SK-N-SH (cell line): Measurements from ENCODE around the gene BAG5. TPM values are rescaled to one million over a fixed set of nuclear protein-coding genes. Genes with fewer than 3 reads are reported as not detected.

Experiments
- CTCF ChIA-PET: fragments of 300-600, 350-600 bp; formaldehyde crosslinking; extraction: SDS; loops from one replicate; lab custom pipeline; 2021; lab: Yijun Ruan, JAX
- POLR2A ChIA-PET: fragments of 350-600 bp; sonication (Branson Sonifier 250); formaldehyde crosslinking; extraction: SDS; loops from one replicate; lab custom pipeline; 2020; ENCODE audit warnings: antibody characterized with exemption, inconsistent platforms; lab: Yijun Ruan, JAX
- DNase-seq: peaks from one replicate; pipeline ENCODE4 v3.0.0; 2012
- H2AFZ ChIP-seq: fragments of 200-600 bp; sonication (generic); 2 replicates; pipeline ENCODE4 v1.8.1; 2016; ENCODE audit warnings: antibody characterized with exemption, mild to moderate bottlenecking, low read depth
- H3F3A ChIP-seq: fragments of 200-600 bp; sonication (generic); replicated peaks from 2 replicates; pipeline ENCODE3; 2016; ENCODE audit warnings: antibody characterized with exemption, mild to moderate bottlenecking; ENCODE audit not compliant: insufficient read depth
- H3K27ac ChIP-seq, 2 experiments: fragments of 200-500 bp in 1 of 2; fragments of 200-600 bp in 1 of 2; sonication (Bioruptor generic) in 1 of 2; sonication (generic), shearing (Covaris generic) in 1 of 2; 2 replicates each; pipeline versions ENCODE4 v1.5.1 to v1.6.1; 2014 to 2016; ENCODE audit warnings: low read depth in 2 of 2, inconsistent platforms in 1 of 2, low read length in 1 of 2, mild to moderate bottlenecking in 1 of 2, mixed read lengths in 1 of 2
- H3K27me3 ChIP-seq: fragments of 200-600 bp; sonication (generic), shearing (Covaris generic); 2 replicates; pipeline ENCODE4 v1.6.1; 2016; ENCODE audit warnings: mixed run types; ENCODE audit not compliant: insufficient read depth
- H3K36me3 ChIP-seq, 2 experiments: fragments of 200-500 bp in 1 of 2; fragments of 200-600 bp in 1 of 2; sonication (Bioruptor generic) in 1 of 2; sonication (generic) in 1 of 2; replicated peaks in 1 of 2; 2 replicates each; pipeline versions ENCODE3 to v1.5.1; 2014 to 2016; ENCODE audit warnings: low read length in 1 of 2, mild to moderate bottlenecking in 1 of 2; ENCODE audit not compliant: insufficient read depth in 2 of 2, control insufficient read depth in 1 of 2
- H3K4me1 ChIP-seq, 2 experiments: fragments of 200-500 bp in 1 of 2; fragments of 200-600 bp in 1 of 2; sonication (Bioruptor generic) in 1 of 2; sonication (generic), shearing (Covaris generic) in 1 of 2; 2 replicates each; pipeline versions ENCODE4 v1.5.1 to v1.6.1; 2014 to 2016; ENCODE audit warnings: low read depth in 1 of 2, low read length in 1 of 2, mixed run types in 1 of 2; ENCODE audit not compliant: insufficient read depth in 2 of 2, control insufficient read depth in 1 of 2
- H3K4me2 ChIP-seq: fragments of 200-600 bp; sonication (generic), shearing (Covaris generic); 2 replicates; pipeline ENCODE4 v1.6.1; 2017; ENCODE audit warnings: mixed run types
- H3K4me3 ChIP-seq, 2 experiments: fragments of 200-500 bp in 1 of 2; fragments of 200-600 bp in 1 of 2; sonication (Bioruptor generic) in 1 of 2; sonication (generic), shearing (Covaris generic) in 1 of 2; 2 replicates each; pipeline versions ENCODE4 v1.5.1 to v1.8.1; 2014 to 2016; ENCODE audit warnings: low read depth in 2 of 2, inconsistent platforms in 1 of 2, low read length in 1 of 2, mild to moderate bottlenecking in 1 of 2, mixed read lengths in 1 of 2, moderate library complexity in 1 of 2
- H3K79me2 ChIP-seq: fragments of 200-600 bp; sonication (generic); 2 replicates; pipeline ENCODE4 v1.8.1; 2017; ENCODE audit warnings: mild to moderate bottlenecking; ENCODE audit not compliant: insufficient read depth
- H3K9ac ChIP-seq: fragments of 200-600 bp; sonication (generic); 2 replicates; pipeline ENCODE4 v1.6.1; 2017; ENCODE audit warnings: mixed run types
- H3K9me2 ChIP-seq: fragments of 200-600 bp; sonication (generic); 2 replicates; pipeline ENCODE4 v1.6.1; 2017; ENCODE audit warnings: mixed run types
- H3K9me3 ChIP-seq: fragments of 200-600 bp; sonication (generic); 2 replicates; pipeline ENCODE4 v1.6.1; 2017; ENCODE audit warnings: mixed run types, mild to moderate bottlenecking, moderate library complexity
- H4K20me1 ChIP-seq: fragments of 200-600 bp; sonication (generic); 2 replicates; pipeline ENCODE4 v1.6.1; 2017; ENCODE audit warnings: mild to moderate bottlenecking, mixed run types; ENCODE audit not compliant: insufficient read depth
- ELF1 ChIP-seq: IDR thresholded peaks from 2 replicates; pipeline ENCODE4 v1.4.0; 2012
- EP300 ChIP-seq, 2 experiments: IDR thresholded peaks; 2 replicates each; pipeline versions ENCODE4 v1.4.0 to v1.6.1; 2012; ENCODE audit warnings: borderline replicate concordance in 1 of 2, low read depth in 1 of 2, low read length in 1 of 2
- GATA2 ChIP-seq: sonication (generic); formaldehyde crosslinking; IDR thresholded peaks from 2 replicates; pipeline ENCODE4 v1.5.0; 2020; ENCODE audit warnings: mild to moderate bottlenecking, missing genetic modification reagents
- MXI1 ChIP-seq: IDR thresholded peaks from 2 replicates; pipeline ENCODE4 v1.6.1; 2012; ENCODE audit warnings: mild to moderate bottlenecking, low read depth, low read length, improper control_type of control experiment
- NRF1 ChIP-seq: IDR thresholded peaks from 2 replicates; pipeline ENCODE4 v1.6.1; 2012; ENCODE audit warnings: low read depth, mild to moderate bottlenecking, low read length
- RXRA ChIP-seq: IDR thresholded peaks from 2 replicates; pipeline ENCODE4 v1.4.0; 2012; ENCODE audit warnings: low read depth, mild to moderate bottlenecking, borderline replicate concordance
- TAF1 ChIP-seq: IDR thresholded peaks from 2 replicates; pipeline ENCODE4 v1.6.1; 2012; ENCODE audit warnings: low read depth, mild to moderate bottlenecking, low read length, moderate library complexity, borderline replicate concordance
- TCF12 ChIP-seq: IDR thresholded peaks from 2 replicates; pipeline ENCODE4 v1.4.0; 2012
- USF1 ChIP-seq: IDR thresholded peaks from 2 replicates; pipeline ENCODE4 v1.4.0; 2012; ENCODE audit warnings: low read depth, borderline replicate concordance
- ZBTB33 ChIP-seq: IDR thresholded peaks from 2 replicates; pipeline ENCODE4 v1.4.0; 2012; ENCODE audit warnings: low read depth, borderline replicate concordance
- WGBS: methylation state at CpG from one replicate; pipeline ENCODE4 v1.1.6; 2017; ENCODE audit warnings: low lambda C conversion rate; 5-methylcytosine and 5-hydroxymethylcytosine counted together
- polyA plus RNA-seq, 3 experiments: library from polyadenylated mRNA; depleted of rRNA; stranded (reverse); fragments of >200 nt; gene quantifications; 2 replicates each; pipeline ENCODE4 v1.2.3, GENCODE V29; 2012
- TF ChIP-seq, protein P1 (sequence below): fragments of 200-600 bp; sonication (generic); IDR thresholded peaks from 2 replicates; pipeline ENCODE4 v1.6.1; 2017; ENCODE audit warnings: antibody characterized with exemption, mild to moderate bottlenecking, moderate library complexity
- TF ChIP-seq, protein P2 (sequence below): IDR thresholded peaks from 2 replicates; pipeline ENCODE4; 2012

The BAG5 gene
- polyA plus RNA-seq, 1 of the 3 experiments (the other 2 are of a cell fraction) = 5.2 TPM

GRCh38 chr14:103562179-103562428, 353 bp downstream of the BAG5 start:
- Histone ChIP-seq H4K20me1 (peaks cover 66% of the 10 kb centered on the region), H3F3A (peaks cover 6% of the 10 kb centered on the region), H3K9ac (peak overlapping the region; percentile 94), H3K4me1 (peaks cover 16 to 19% of the 10 kb centered on the region in 2 experiments; a peak in 3 of 4 replicates), H3K27me3 (no peaks in the 10 kb centered on the region), H3K4me2 (peak overlapping the region; percentile 98), H3K27ac (peak overlapping the region; percentile 92), H3K9me3 (no peaks in the 10 kb centered on the region), H2AFZ (peak overlapping the region; percentile 70; the same call in 1 of the 2 replicates), H3K79me2 (peaks cover 97% of the 10 kb centered on the region), H3K4me3 (peak overlapping the region; percentile 91 to 92), H3K36me3 (peaks cover 21 to 28% of the 10 kb centered on the region in 2 experiments), H3K9me2 (no peaks in the 10 kb centered on the region)
- DNase-seq = peak; percentile 88
- CTCF ChIA-PET = interaction anchor here (0.9 to 2.2 kb wide), 6 partner anchors 9 to 168 kb away, joined by 3 to 11 read pairs (median 6); no protein-coding TSS in a partner anchor
- no peak for TF ChIP-seq USF1
- TF ChIP-seq, protein P1, sequence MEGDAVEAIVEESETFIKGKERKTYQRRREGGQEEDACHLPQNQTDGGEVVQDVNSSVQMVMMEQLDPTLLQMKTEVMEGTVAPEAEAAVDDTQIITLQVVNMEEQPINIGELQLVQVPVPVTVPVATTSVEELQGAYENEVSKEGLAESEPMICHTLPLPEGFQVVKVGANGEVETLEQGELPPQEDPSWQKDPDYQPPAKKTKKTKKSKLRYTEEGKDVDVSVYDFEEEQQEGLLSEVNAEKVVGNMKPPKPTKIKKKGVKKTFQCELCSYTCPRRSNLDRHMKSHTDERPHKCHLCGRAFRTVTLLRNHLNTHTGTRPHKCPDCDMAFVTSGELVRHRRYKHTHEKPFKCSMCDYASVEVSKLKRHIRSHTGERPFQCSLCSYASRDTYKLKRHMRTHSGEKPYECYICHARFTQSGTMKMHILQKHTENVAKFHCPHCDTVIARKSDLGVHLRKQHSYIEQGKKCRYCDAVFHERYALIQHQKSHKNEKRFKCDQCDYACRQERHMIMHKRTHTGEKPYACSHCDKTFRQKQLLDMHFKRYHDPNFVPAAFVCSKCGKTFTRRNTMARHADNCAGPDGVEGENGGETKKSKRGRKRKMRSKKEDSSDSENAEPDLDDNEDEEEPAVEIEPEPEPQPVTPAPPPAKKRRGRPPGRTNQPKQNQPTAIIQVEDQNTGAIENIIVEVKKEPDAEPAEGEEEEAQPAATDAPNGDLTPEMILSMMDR = no peak
- TF ChIP-seq ZBTB33 = no peak
- TF ChIP-seq, protein P2, sequence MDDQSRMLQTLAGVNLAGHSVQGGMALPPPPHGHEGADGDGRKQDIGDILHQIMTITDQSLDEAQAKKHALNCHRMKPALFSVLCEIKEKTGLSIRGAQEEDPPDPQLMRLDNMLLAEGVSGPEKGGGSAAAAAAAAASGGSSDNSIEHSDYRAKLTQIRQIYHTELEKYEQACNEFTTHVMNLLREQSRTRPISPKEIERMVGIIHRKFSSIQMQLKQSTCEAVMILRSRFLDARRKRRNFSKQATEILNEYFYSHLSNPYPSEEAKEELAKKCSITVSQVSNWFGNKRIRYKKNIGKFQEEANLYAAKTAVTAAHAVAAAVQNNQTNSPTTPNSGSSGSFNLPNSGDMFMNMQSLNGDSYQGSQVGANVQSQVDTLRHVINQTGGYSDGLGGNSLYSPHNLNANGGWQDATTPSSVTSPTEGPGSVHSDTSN = no peak
- no peak for TF ChIP-seq TCF12
- no peak for TF ChIP-seq TAF1
- WGBS = 0% methylated on average over 2 of the region's 25 CpGs
- POLR2A ChIA-PET = interaction anchor here (0.6 to 1.5 kb wide), 5 partner anchors 9 to 118 kb away, joined by 3 to 4 read pairs (median 3); no protein-coding TSS in a partner anchor

DNA sequence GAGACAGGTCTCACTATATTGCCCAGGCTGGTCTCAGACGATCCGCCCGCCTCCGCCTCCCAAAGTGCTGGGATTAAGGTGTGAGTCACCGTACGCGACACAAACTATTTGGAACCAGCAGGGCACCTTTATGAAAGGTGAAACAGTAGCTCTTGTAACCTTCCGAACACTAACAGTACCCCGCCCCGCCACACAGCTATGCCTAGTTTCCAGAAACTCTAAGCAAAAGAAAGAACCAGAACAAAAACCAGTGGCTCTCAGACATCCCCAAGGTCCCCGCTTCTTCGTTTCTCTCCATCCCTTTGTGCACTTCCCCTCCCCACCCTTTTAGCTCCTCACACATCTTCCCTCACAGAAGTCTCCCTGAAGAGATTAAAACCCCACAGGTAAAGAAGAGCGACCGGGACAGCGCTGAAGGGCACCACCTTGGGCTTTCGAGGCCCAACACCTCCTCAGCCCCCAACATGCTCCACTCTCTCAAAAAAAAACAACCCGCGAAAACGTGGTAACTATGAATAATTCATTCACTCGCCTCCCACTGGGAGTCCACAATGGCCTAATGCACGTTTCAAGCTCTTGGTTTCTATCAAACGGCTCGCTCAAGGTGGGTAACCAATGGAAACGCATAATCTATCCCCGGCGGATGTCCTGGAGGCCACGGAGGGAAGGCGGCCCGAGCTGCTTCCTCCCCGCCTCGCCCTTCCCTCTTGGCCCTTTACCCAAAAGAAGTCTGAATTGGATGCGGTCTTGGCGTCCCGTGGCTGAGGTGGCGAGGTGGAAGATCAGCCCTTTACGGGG, 877 bp downstream of the BAG5 start:
- H3K27ac ChIP-seq = peak overlapping the region; percentile 92
- POLR2A ChIA-PET = interaction anchor here (0.6 to 1.5 kb wide), 5 partner anchors 9 to 119 kb away, joined by 3 to 4 read pairs (median 3); no protein-coding TSS in a partner anchor
- H3K4me1 ChIP-seq = peaks cover 16 to 19% of the 10 kb centered on the region in 2 experiments; a peak in 3 of 4 replicates
- 21% methylated on average over 27 of the region's 36 CpGs for WGBS
- peak overlapping the region; percentile 94 for H3K9ac ChIP-seq
- peaks cover 23 to 31% of the 10 kb centered on the region in 2 experiments for H3K36me3 ChIP-seq
- peak overlapping the region; percentile 98 for H3K4me2 ChIP-seq
- CTCF ChIA-PET = interaction anchor here (0.9 to 2.2 kb wide), 7 partner anchors 9 to 168 kb away, joined by 3 to 11 read pairs (median 4); no protein-coding TSS in a partner anchor
- H3K9me2 ChIP-seq = no peaks in the 10 kb centered on the region
- peak; percentile 74 for DNase-seq
- no peak overlapping the region for H2AFZ ChIP-seq
- TF ChIP-seq EP300 (IDR thresholded peaks at IDR 0.05; ENCODE audit: borderline replicate concordance in 1 of 2, low read depth in 1 of 2, low read length in 1 of 2) = no peak
- TF ChIP-seq RXRA = no peak
- TF ChIP-seq, protein P2 = no peak
- TF ChIP-seq ELF1 = no peak
- TF ChIP-seq GATA2 (CRISPR knock-in tag) = no peak
- TF ChIP-seq NRF1 = no peak
- TF ChIP-seq MXI1 = peak; percentile 19; the same call in 1 of the 2 replicates
- no peaks in the 10 kb centered on the region for H3K27me3 ChIP-seq
- H3K4me3 ChIP-seq = peak overlapping the region; percentile 91 to 92
- peaks cover 11% of the 10 kb centered on the region for H3F3A ChIP-seq
- H3K79me2 ChIP-seq = peaks cover 97% of the 10 kb centered on the region
- H3K9me3 ChIP-seq = no peaks in the 10 kb centered on the region
- H4K20me1 ChIP-seq = peaks cover 66% of the 10 kb centered on the region
